Neural cell (in vitro differentiated cells): ENCODE measurements around the gene NCK2.

ENCODE experiments used
- CTCF ChIP-seq: fragments of 450-650 bp; IDR thresholded peaks from 2 replicates; pipeline ENCODE4 v1.5.1; 2014; ENCODE audit warnings: antibody characterized with exemption, mild to moderate bottlenecking, moderate library complexity; ENCODE audit not compliant: poor library complexity, severe bottlenecking
- EP300 ChIP-seq: fragments of 450-650 bp; conservative IDR thresholded peaks from 2 replicates; pipeline ENCODE4 v1.6.1; 2014; ENCODE audit warnings: antibody characterized with exemption, mild to moderate bottlenecking, moderate library complexity; ENCODE audit not compliant: poor library complexity, severe bottlenecking
- EZH2 ChIP-seq: fragments of 200-600, 300-800 bp; shearing (Covaris generic), sonication (generic); IDR thresholded peaks from 2 replicates; pipeline ENCODE4 v1.6.1; 2014; ENCODE audit warnings: antibody characterized with exemption, low read length, borderline replicate concordance, mild to moderate bottlenecking; ENCODE audit not compliant: insufficient read depth, poor library complexity, severe bottlenecking
- POLR2AphosphoS5 ChIP-seq: IDR thresholded peaks from 2 replicates; pipeline ENCODE4 v1.6.1; 2012
- RAD21 ChIP-seq: fragments of 450-650 bp; conservative IDR thresholded peaks from 2 replicates; pipeline ENCODE4 v1.6.1; 2014; ENCODE audit warnings: antibody characterized with exemption, mild to moderate bottlenecking, moderate library complexity
- REST ChIP-seq: IDR thresholded peaks from 2 replicates; pipeline ENCODE4 v1.6.1; 2012; ENCODE audit warnings: borderline replicate concordance
- SMC3 ChIP-seq: fragments of 450-650 bp; conservative IDR thresholded peaks from 2 replicates; pipeline ENCODE4 v1.6.1; 2014; ENCODE audit warnings: antibody characterized with exemption, mild to moderate bottlenecking, moderate library complexity; ENCODE audit not compliant: poor library complexity

GRCh38 chr2:105853354-105854088, 108.8 kb downstream of the NCK2 start:
- TF ChIP-seq REST (no peak), CTCF (no peak), EP300 (no peak), SMC3 (no peak), EZH2 (no peak), POLR2AphosphoS5 (no peak), RAD21 (no peak)
